Liver (tissue), 9 donors: Measurements from ENCODE around the gene CEP95. TPM values are rescaled to one million over a fixed set of nuclear protein-coding genes. Genes with fewer than 3 reads are reported as not detected.

Experiments
- DNase-seq: peaks from one replicate; pipeline ENCODE4 v3.0.0-alpha.2; 2017; ENCODE audit warnings: low spot score
- H3K27ac ChIP-seq, 2 donors: one replicate each; pipeline ENCODE4 v1.7.0; 2013; ENCODE audit warnings: inconsistent platforms in 2 of 2, low read length in 2 of 2, control low read depth in 1 of 2, low read depth in 1 of 2, mild to moderate bottlenecking in 1 of 2
- H3K27me3 ChIP-seq, 4 donors: one replicate each; pipeline versions ENCODE4 v1.6.1 to v1.7.0; 2013; ENCODE audit warnings: low read length in 3 of 4, inconsistent platforms in 1 of 4, mild to moderate bottlenecking in 1 of 4, moderate library complexity in 1 of 4; ENCODE audit not compliant: control insufficient read depth in 4 of 4, insufficient read depth in 4 of 4
- H3K36me3 ChIP-seq, 4 donors: one replicate each; pipeline versions ENCODE4 v1.6.1 to v1.7.0; 2013; ENCODE audit warnings: low read length in 3 of 4, mild to moderate bottlenecking in 3 of 4, low read depth in 1 of 4, moderate library complexity in 1 of 4; ENCODE audit not compliant: control insufficient read depth in 4 of 4, insufficient read depth in 3 of 4
- H3K4me1 ChIP-seq, 4 donors: one replicate each; pipeline versions ENCODE4 v1.6.1 to v1.7.0; 2013; ENCODE audit warnings: low read length in 3 of 4, mild to moderate bottlenecking in 3 of 4, moderate library complexity in 1 of 4; ENCODE audit not compliant: control insufficient read depth in 4 of 4, insufficient read depth in 4 of 4
- H3K4me3 ChIP-seq, 3 donors: one replicate each; pipeline versions ENCODE4 v1.6.1 to v1.7.0; 2013; ENCODE audit warnings: low read length in 3 of 3, control low read depth in 1 of 3, low read depth in 1 of 3, mild to moderate bottlenecking in 1 of 3
- H3K9ac ChIP-seq, 2 donors: one replicate each; pipeline ENCODE4 v1.7.0; 2013; ENCODE audit warnings: low read length in 2 of 2, mild to moderate bottlenecking in 2 of 2, moderate library complexity in 2 of 2, control low read depth in 1 of 2, low read depth in 1 of 2
- H3K9me3 ChIP-seq, 4 donors: one replicate each; pipeline versions ENCODE4 v1.6.1 to v1.7.0; 2013; ENCODE audit warnings: low read length in 3 of 4; ENCODE audit not compliant: control insufficient read depth in 4 of 4
- EGR1 ChIP-seq, 2 donors: IDR thresholded peaks; 2 replicates each; pipeline ENCODE4 v1.6.1; 2016 to 2018; ENCODE audit warnings: antibody characterized with exemption in 2 of 2, low read depth in 2 of 2
- FOXA1 ChIP-seq: IDR thresholded peaks from 2 replicates; pipeline ENCODE4 v1.6.1; 2016; ENCODE audit warnings: antibody characterized with exemption
- FOXA2 ChIP-seq: IDR thresholded peaks from 2 replicates; pipeline ENCODE4 v1.6.1; 2016; ENCODE audit warnings: antibody characterized with exemption
- GABPA ChIP-seq, 2 donors: IDR thresholded peaks in 1 of 2; conservative IDR thresholded peaks in 1 of 2; 2 replicates each; pipeline ENCODE4 v1.6.1; 2016; ENCODE audit warnings: antibody characterized with exemption in 2 of 2, mild to moderate bottlenecking in 1 of 2, moderate library complexity in 1 of 2
- HNF4A ChIP-seq, 2 donors: conservative IDR thresholded peaks; 2 replicates each; pipeline ENCODE4 v1.6.1; 2016; ENCODE audit warnings: antibody characterized with exemption in 2 of 2, mild to moderate bottlenecking in 2 of 2
- HNF4G ChIP-seq: IDR thresholded peaks from 2 replicates; pipeline ENCODE4 v1.6.1; 2016; ENCODE audit warnings: antibody characterized with exemption
- JUND ChIP-seq, 2 donors: IDR thresholded peaks; 2 replicates each; pipeline ENCODE4 v1.6.1; 2016; ENCODE audit warnings: antibody characterized with exemption in 2 of 2
- NR2F2 ChIP-seq: IDR thresholded peaks from 2 replicates; pipeline ENCODE4 v1.6.1; 2016; ENCODE audit warnings: antibody characterized with exemption
- RAD21 ChIP-seq, 2 donors: IDR thresholded peaks; 2 replicates each; pipeline ENCODE4 v1.6.1; 2016; ENCODE audit warnings: antibody characterized with exemption in 2 of 2, mild to moderate bottlenecking in 2 of 2
- RXRA ChIP-seq, 2 donors: IDR thresholded peaks; 2 replicates each; pipeline ENCODE4 v1.6.1; 2017 to 2018; ENCODE audit warnings: antibody characterized with exemption in 2 of 2, mild to moderate bottlenecking in 1 of 2
- SP1 ChIP-seq: IDR thresholded peaks from 2 replicates; pipeline ENCODE4 v1.6.1; 2018; ENCODE audit warnings: antibody characterized with exemption, mild to moderate bottlenecking
- TAF1 ChIP-seq: conservative IDR thresholded peaks from 2 replicates; pipeline ENCODE4 v1.6.1; 2016; ENCODE audit warnings: antibody characterized with exemption, mild to moderate bottlenecking
- YY1 ChIP-seq: IDR thresholded peaks from 2 replicates; pipeline ENCODE4 v1.6.1; 2016; ENCODE audit warnings: antibody characterized with exemption, mild to moderate bottlenecking
- WGBS: extraction: QIAGEN DNeasy Blood & Tissue Kit; methylation state at CpG from one replicate; pipeline ENCODE4 v1.1.7; 2013; 5-methylcytosine and 5-hydroxymethylcytosine counted together
- polyA plus RNA-seq, 2 donors: library from polyadenylated mRNA; stranded (reverse) in 1 of 2; unstranded in 1 of 2; fragments of 200-250 nt in 1 of 2; fragments of >200 nt in 1 of 2; fragmentation: Nextera tagmentation in 1 of 2; extraction: Ambion mirVana in 1 of 2; gene quantifications; one replicate each; pipeline versions ENCODE4 v1.2.1 to v1.2.3, GENCODE V29; 2013 to 2015
- total RNA-seq, 2 donors: library from RNA; depleted of rRNA; stranded (reverse); fragments of >200 nt; gene quantifications; one replicate each; pipeline ENCODE4 v1.2.3, GENCODE V29; 2014
- TF ChIP-seq, protein P1 (sequence below): IDR thresholded peaks from 2 replicates; pipeline ENCODE4 v1.6.1; 2016; ENCODE audit warnings: antibody characterized with exemption
- TF ChIP-seq, protein P2 (sequence below): fragments of 150-350 bp; IDR thresholded peaks from 2 replicates; pipeline ENCODE4 v1.5.1; 2017; ENCODE audit warnings: improper control_type of control experiment, low read depth, low read length; ENCODE audit not compliant: missing input control
- TF ChIP-seq, protein P3 (sequence below): IDR thresholded peaks from 2 replicates; pipeline ENCODE4 v1.6.1; 2016; ENCODE audit warnings: antibody characterized with exemption, mild to moderate bottlenecking
- TF ChIP-seq, protein P4 (sequence below): IDR thresholded peaks from 2 replicates; pipeline ENCODE4 v1.6.1; 2016; ENCODE audit warnings: antibody characterized with exemption
- TF ChIP-seq, protein P5 (sequence below): IDR thresholded peaks from 2 replicates; pipeline ENCODE4 v1.6.1; 2016; ENCODE audit warnings: antibody characterized with exemption
- donor health status: healthy.
- donor health status: healthy.
- donor health status: healthy.
- donor health status: healthy.
- donor health status: healthy.

CEP95 gene
- total and polyA plus RNA-seq, 4 donors = 5.3 to 23.3 (median 11.0) TPM

DNA sequence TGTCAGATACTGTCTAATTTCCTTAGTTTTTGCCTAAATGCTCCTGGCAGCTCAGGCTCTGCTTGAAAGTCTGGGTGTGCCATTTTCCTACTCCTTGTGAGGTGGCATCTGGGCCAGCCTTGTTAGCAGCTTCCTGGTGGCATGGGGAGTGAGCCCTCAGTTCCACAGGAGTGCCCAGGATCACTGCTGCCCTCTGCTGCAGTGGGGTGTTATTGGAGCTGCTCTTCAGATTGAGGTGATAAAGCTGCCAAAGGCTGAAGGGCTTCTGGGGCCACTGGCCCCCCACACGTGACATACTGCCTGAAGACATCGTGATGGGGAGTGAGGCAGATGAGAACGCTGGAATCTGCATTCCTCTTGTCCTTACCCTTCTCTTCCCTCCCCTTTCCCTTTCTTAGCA is 27.4 kb downstream of the CEP95 start:
- H3K9me3 ChIP-seq = no peaks in the 10 kb centered on the region

DNA sequence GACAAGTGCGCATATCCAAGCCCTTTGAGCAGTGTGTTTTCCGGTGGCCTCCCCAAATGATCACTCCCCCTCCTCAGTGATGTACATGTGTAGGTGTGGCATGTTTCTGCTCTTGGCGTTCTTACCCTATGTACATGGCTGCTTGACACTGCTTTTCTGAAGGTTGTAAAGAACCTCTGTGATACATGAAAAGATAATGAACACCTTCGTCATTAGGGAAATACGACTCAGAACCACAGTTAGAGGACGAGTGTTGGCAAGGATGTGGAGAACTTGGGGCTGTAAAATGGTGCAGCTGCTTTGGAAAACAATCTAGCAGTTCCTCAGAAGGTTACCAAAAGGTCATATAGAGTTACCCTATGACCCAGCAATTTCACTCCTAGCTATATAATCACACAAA is 28.6 kb downstream of the CEP95 start:
- DNase-seq = no peak
- Histone ChIP-seq H3K36me3 (peaks cover 19 to 78% (median 62%) of the 10 kb centered on the region in 4 donors), H3K4me3 (no peak overlapping the region), H3K9me3 (no peaks in the 10 kb centered on the region), H3K9ac (no peak overlapping the region), H3K4me1 (no peaks in the 10 kb centered on the region), H3K27ac (no peak overlapping the region), H3K27me3 (no peaks in the 10 kb centered on the region)
- no peak for TF ChIP-seq JUND (IDR thresholded peaks at IDR 0.05)
- 87% methylated on average over 6 of the region's 6 CpGs for WGBS

More for the DNA sequence above, 27.4 kb downstream of the CEP95 start:
- TF ChIP-seq, protein P1, sequence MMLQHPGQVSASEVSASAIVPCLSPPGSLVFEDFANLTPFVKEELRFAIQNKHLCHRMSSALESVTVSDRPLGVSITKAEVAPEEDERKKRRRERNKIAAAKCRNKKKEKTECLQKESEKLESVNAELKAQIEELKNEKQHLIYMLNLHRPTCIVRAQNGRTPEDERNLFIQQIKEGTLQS = no peak
- peak in 1 of 2 donors; percentile 51 for TF ChIP-seq RAD21 (IDR thresholded peaks at IDR 0.05)
- TF ChIP-seq EGR1 (IDR thresholded peaks at IDR 0.05; ENCODE audit: low read depth in 2 of 2) = no peak
- TF ChIP-seq, protein P2, sequence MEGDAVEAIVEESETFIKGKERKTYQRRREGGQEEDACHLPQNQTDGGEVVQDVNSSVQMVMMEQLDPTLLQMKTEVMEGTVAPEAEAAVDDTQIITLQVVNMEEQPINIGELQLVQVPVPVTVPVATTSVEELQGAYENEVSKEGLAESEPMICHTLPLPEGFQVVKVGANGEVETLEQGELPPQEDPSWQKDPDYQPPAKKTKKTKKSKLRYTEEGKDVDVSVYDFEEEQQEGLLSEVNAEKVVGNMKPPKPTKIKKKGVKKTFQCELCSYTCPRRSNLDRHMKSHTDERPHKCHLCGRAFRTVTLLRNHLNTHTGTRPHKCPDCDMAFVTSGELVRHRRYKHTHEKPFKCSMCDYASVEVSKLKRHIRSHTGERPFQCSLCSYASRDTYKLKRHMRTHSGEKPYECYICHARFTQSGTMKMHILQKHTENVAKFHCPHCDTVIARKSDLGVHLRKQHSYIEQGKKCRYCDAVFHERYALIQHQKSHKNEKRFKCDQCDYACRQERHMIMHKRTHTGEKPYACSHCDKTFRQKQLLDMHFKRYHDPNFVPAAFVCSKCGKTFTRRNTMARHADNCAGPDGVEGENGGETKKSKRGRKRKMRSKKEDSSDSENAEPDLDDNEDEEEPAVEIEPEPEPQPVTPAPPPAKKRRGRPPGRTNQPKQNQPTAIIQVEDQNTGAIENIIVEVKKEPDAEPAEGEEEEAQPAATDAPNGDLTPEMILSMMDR = no peak
- Histone ChIP-seq H3K27me3 (no peaks in the 10 kb centered on the region), H3K4me3 (no peak overlapping the region), H3K27ac (no peak overlapping the region), H3K36me3 (peaks cover 21 to 87% (median 74%) of the 10 kb centered on the region in 4 donors), H3K9ac (no peak overlapping the region), H3K4me1 (no peaks in the 10 kb centered on the region)
- DNase-seq = no peak
- 94% methylated on average over 3 of the region's 3 CpGs for WGBS

DNA sequence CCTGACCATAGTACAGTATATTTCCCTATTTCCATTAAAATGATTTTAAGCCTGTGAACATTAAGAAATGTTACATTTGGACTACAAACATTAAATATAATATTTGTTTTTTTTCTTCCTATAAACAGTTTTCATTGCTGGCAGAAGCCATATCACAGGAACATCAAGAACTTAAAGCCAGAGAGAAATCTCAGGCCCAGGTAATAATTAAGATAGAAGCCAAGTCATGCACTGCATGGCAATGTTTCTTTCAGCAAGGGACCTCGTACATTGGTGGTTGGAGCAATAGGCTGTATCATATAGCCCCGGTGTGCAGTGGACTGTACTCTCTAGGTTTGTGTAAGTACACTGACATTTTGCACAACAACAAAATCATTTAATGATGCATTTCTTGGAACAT is 30.1 kb downstream of the CEP95 start:
- DNase-seq = no peak
- H3K4me1 ChIP-seq = no peaks in the 10 kb centered on the region
- H3K27ac ChIP-seq = no peak overlapping the region
- H3K9me3 ChIP-seq = no peaks in the 10 kb centered on the region
- peaks cover 19 to 63% (median 48%) of the 10 kb centered on the region in 4 donors for H3K36me3 ChIP-seq
- WGBS = 90% methylated on average over 2 of the region's 2 CpGs
- H3K4me3 ChIP-seq = no peak overlapping the region
- no peaks in the 10 kb centered on the region for H3K27me3 ChIP-seq
- no peak overlapping the region for H3K9ac ChIP-seq
- TF ChIP-seq RAD21 (IDR thresholded peaks at IDR 0.05) (no peak), EGR1 (IDR thresholded peaks at IDR 0.05; ENCODE audit: low read depth in 2 of 2) (no peak), RXRA (IDR thresholded peaks at IDR 0.05) (no peak), HNF4G (no peak), FOXA1 (no peak), NR2F2 (no peak), HNF4A (conservative IDR thresholded peaks at IDR 0.05) (no peak), FOXA2 (no peak), YY1 (no peak), GABPA (IDR thresholded peaks at IDR 0.05 in 1 of 2, conservative IDR thresholded peaks at IDR 0.05 in 1 of 2) (no peak), SP1 (no peak), TAF1 (no peak), JUND (IDR thresholded peaks at IDR 0.05) (no peak)
- TF ChIP-seq, protein P2 = no peak
- TF ChIP-seq, protein P3, sequence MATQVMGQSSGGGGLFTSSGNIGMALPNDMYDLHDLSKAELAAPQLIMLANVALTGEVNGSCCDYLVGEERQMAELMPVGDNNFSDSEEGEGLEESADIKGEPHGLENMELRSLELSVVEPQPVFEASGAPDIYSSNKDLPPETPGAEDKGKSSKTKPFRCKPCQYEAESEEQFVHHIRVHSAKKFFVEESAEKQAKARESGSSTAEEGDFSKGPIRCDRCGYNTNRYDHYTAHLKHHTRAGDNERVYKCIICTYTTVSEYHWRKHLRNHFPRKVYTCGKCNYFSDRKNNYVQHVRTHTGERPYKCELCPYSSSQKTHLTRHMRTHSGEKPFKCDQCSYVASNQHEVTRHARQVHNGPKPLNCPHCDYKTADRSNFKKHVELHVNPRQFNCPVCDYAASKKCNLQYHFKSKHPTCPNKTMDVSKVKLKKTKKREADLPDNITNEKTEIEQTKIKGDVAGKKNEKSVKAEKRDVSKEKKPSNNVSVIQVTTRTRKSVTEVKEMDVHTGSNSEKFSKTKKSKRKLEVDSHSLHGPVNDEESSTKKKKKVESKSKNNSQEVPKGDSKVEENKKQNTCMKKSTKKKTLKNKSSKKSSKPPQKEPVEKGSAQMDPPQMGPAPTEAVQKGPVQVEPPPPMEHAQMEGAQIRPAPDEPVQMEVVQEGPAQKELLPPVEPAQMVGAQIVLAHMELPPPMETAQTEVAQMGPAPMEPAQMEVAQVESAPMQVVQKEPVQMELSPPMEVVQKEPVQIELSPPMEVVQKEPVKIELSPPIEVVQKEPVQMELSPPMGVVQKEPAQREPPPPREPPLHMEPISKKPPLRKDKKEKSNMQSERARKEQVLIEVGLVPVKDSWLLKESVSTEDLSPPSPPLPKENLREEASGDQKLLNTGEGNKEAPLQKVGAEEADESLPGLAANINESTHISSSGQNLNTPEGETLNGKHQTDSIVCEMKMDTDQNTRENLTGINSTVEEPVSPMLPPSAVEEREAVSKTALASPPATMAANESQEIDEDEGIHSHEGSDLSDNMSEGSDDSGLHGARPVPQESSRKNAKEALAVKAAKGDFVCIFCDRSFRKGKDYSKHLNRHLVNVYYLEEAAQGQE = no peak
- TF ChIP-seq, protein P4, sequence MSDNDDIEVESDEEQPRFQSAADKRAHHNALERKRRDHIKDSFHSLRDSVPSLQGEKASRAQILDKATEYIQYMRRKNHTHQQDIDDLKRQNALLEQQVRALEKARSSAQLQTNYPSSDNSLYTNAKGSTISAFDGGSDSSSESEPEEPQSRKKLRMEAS = no peak
- TF ChIP-seq, protein P1 = no peak
- TF ChIP-seq, protein P5, sequence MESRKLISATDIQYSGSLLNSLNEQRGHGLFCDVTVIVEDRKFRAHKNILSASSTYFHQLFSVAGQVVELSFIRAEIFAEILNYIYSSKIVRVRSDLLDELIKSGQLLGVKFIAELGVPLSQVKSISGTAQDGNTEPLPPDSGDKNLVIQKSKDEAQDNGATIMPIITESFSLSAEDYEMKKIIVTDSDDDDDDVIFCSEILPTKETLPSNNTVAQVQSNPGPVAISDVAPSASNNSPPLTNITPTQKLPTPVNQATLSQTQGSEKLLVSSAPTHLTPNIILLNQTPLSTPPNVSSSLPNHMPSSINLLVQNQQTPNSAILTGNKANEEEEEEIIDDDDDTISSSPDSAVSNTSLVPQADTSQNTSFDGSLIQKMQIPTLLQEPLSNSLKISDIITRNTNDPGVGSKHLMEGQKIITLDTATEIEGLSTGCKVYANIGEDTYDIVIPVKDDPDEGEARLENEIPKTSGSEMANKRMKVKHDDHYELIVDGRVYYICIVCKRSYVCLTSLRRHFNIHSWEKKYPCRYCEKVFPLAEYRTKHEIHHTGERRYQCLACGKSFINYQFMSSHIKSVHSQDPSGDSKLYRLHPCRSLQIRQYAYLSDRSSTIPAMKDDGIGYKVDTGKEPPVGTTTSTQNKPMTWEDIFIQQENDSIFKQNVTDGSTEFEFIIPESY = no peak
